Measurements from ENCODE around the gene PCNX2. TPM values are rescaled to one million over a fixed set of nuclear protein-coding genes. Genes with fewer than 3 reads are reported as not detected.
A peak's percentile ranks its signal among the peaks of the same experiment; 100 is the strongest.

The PCNX2 gene
- total and polyA plus RNA-seq, 12 donors, result 0.29 to 3.1 (median 1.6) TPM

GRCh38 chr1:233144434-233144833 is 151.1 kb downstream of the PCNX2 start:
- Histone ChIP-seq H3K27ac (no peak overlapping the region), H3K27me3 (no peaks in the 10 kb centered on the region), H3K4me3 (no peak overlapping the region), H3K9me3 (no peaks in the 10 kb centered on the region), H3K36me3 (no peaks in the 10 kb centered on the region), H3K4me1 (peaks cover 0 to 12% (median 0%) of the 10 kb centered on the region in 9 donors)
- intact Hi-C loops (cut with DNase I), result no loop called here
- DNase-seq, result no peak
- 87 to 91% methylated on average over 2 of the region's 2 CpGs for WGBS, 2 donors
- no peak for ATAC-seq
- TF ChIP-seq CTCF (IDR thresholded peaks at IDR 0.05), result no peak

GRCh38 chr1:233143241-233143640 is 152.3 kb downstream of the PCNX2 start:
- no peaks in the 10 kb centered on the region for H3K9me3 ChIP-seq
- no peak overlapping the region for H3K27ac ChIP-seq
- no peaks in the 10 kb centered on the region for H3K36me3 ChIP-seq
- DNase-seq, result no peak
- H3K4me3 ChIP-seq, result no peak overlapping the region
- peaks cover 0 to 12% (median 0%) of the 10 kb centered on the region in 9 donors for H3K4me1 ChIP-seq
- TF ChIP-seq CTCF (IDR thresholded peaks at IDR 0.05), result no peak
- no peaks in the 10 kb centered on the region for H3K27me3 ChIP-seq
- no peak for ATAC-seq
- intact Hi-C loops (cut with DNase I), result no loop called here
- 87% methylated on average over 4 of the region's 4 CpGs for WGBS, 2 donors

- DNase-seq (no peak), ATAC-seq (peak in 2 of 8 donors; percentile 69 to 70)
- intact Hi-C loops (cut with DNase I), result no loop called here
- Histone ChIP-seq H3K4me3 (no peak overlapping the region), H3K36me3 (no peaks in the 10 kb centered on the region), H3K27ac (no peak overlapping the region), H3K4me1 (peaks cover 0 to 12% (median 0%) of the 10 kb centered on the region in 9 donors), H3K27me3 (no peaks in the 10 kb centered on the region), H3K9me3 (no peaks in the 10 kb centered on the region)
- no peak for TF ChIP-seq CTCF (IDR thresholded peaks at IDR 0.05)
Measured at GRCh38 chr1:233140974-233141373, 154.6 kb downstream of the PCNX2 start.

GRCh38 chr1:233140499-233140898 is 155.0 kb downstream of the PCNX2 start:
- 57 to 60% methylated on average over 5 of the region's 5 CpGs for WGBS, 2 donors
- ATAC-seq (peak in 2 of 8 donors; percentile 55 to 69), DNase-seq (no peak)
- Histone ChIP-seq H3K36me3 (no peaks in the 10 kb centered on the region), H3K4me1 (peaks cover 0 to 12% (median 0%) of the 10 kb centered on the region in 9 donors), H3K4me3 (no peak overlapping the region), H3K27me3 (no peaks in the 10 kb centered on the region), H3K27ac (no peak overlapping the region), H3K9me3 (no peaks in the 10 kb centered on the region)
- intact Hi-C loops (cut with DNase I), result no loop called here
- no peak for TF ChIP-seq CTCF (IDR thresholded peaks at IDR 0.05)
